Measurements from ENCODE around the gene PKDREJ. TPM values are rescaled to one million over a fixed set of nuclear protein-coding genes. Genes with fewer than 3 reads are reported as not detected.

Gene PKDREJ
- total RNA-seq, 1 experiment from 2014 or later, result 0.05 TPM

DNA sequence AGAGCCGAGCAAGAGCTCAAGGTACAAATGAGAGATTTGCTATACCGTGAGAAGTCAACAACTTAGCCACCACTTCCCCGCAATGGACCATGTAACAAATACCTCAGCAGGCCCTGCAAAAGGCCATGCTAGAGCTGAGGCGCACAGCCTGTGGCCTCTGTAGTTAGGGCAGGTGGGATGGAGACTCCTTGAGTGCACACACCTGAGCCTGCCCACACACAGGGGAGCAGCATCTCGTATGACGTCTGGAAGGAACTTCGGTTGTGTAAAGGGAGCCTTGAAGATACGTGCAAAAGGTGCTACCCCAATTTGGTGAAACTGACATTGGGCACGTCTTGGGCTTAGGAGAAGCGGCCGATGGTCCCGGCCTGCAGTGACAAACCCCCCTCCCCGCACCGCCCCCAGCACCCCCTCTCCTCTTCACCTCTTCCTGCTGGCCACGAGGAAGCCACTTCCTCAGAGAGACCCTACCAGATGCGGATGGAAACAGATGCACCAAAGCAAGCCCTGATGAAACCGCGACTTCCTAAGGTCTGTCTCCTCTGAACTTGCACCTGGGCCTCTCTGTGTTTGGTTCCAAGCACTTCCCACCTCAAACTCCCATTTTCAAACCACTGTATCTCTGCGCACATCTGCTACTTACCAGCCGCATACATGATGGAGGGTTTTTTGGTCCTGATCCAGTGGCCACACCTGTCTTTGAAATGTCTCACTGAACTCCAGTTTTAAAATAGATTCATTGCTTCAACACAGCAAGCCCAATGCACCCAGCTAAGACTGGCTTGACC is 23.7 kb downstream of the PKDREJ start:
- no peaks in the 10 kb centered on the region for H3K9me3 Mint-ChIP-seq (ENCODE audit: low read depth, unreplicated experiment)
- BruUV-seq (replicated peaks), result no TSS peak
- no peak overlapping the region for H3K27ac Mint-ChIP-seq (ENCODE audit: unreplicated experiment)
- no peak for DNase-seq
- no peaks in the 10 kb centered on the region for H3K4me1 Mint-ChIP-seq (ENCODE audit: low read depth, unreplicated experiment)
- CTCF ChIA-PET, result no interaction called here
- intact Hi-C loops (cut with micrococcal nuclease; ENCODE audit: unreplicated experiment), result no loop called here
- no peaks in the 10 kb centered on the region for H3K27me3 Mint-ChIP-seq (ENCODE audit: unreplicated experiment)
- no peak overlapping the region for H3K4me3 Mint-ChIP-seq (ENCODE audit: low read depth, unreplicated experiment)
- H3K36me3 Mint-ChIP-seq (ENCODE audit: insufficient read depth, unreplicated experiment), result no peaks in the 10 kb centered on the region
- TF ChIP-seq, protein P1, sequence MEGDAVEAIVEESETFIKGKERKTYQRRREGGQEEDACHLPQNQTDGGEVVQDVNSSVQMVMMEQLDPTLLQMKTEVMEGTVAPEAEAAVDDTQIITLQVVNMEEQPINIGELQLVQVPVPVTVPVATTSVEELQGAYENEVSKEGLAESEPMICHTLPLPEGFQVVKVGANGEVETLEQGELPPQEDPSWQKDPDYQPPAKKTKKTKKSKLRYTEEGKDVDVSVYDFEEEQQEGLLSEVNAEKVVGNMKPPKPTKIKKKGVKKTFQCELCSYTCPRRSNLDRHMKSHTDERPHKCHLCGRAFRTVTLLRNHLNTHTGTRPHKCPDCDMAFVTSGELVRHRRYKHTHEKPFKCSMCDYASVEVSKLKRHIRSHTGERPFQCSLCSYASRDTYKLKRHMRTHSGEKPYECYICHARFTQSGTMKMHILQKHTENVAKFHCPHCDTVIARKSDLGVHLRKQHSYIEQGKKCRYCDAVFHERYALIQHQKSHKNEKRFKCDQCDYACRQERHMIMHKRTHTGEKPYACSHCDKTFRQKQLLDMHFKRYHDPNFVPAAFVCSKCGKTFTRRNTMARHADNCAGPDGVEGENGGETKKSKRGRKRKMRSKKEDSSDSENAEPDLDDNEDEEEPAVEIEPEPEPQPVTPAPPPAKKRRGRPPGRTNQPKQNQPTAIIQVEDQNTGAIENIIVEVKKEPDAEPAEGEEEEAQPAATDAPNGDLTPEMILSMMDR (IDR thresholded peaks at IDR 0.05; ENCODE audit: unreplicated experiment), result no peak

DNA sequence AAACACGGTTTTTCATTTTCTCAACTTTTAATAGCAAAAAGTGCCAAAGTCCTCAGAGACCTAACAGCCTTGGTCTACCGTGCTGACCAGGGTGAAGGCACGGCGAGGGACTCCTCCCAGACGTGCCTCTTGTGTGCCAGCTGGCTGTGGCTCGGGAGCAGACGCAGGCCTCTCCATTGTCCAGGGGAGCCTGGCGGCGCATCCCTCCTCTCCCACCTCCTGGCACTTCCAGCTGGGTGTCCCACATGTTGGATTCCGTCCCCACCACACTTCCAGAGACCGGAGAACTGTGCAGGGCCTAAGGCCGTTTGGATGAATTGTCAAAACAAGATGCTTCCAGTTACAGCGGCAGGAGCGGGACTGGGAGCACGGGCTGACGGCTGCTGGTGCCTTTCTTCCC is 24.6 kb downstream of the PKDREJ start:
- Mint-ChIP-seq H3K36me3 (ENCODE audit: insufficient read depth, unreplicated experiment) (no peaks in the 10 kb centered on the region), H3K4me1 (ENCODE audit: low read depth, unreplicated experiment) (no peaks in the 10 kb centered on the region), H3K27me3 (ENCODE audit: unreplicated experiment) (no peaks in the 10 kb centered on the region), H3K9me3 (ENCODE audit: low read depth, unreplicated experiment) (no peaks in the 10 kb centered on the region), H3K27ac (ENCODE audit: unreplicated experiment) (no peak overlapping the region), H3K4me3 (ENCODE audit: low read depth, unreplicated experiment) (no peak overlapping the region)
- CTCF ChIA-PET, result no interaction called here
- TF ChIP-seq, protein P1 (IDR thresholded peaks at IDR 0.05; ENCODE audit: unreplicated experiment), result no peak
- BruUV-seq (replicated peaks), result no TSS peak
- no peak for DNase-seq
- intact Hi-C loops (cut with micrococcal nuclease; ENCODE audit: unreplicated experiment), result no loop called here

DNA sequence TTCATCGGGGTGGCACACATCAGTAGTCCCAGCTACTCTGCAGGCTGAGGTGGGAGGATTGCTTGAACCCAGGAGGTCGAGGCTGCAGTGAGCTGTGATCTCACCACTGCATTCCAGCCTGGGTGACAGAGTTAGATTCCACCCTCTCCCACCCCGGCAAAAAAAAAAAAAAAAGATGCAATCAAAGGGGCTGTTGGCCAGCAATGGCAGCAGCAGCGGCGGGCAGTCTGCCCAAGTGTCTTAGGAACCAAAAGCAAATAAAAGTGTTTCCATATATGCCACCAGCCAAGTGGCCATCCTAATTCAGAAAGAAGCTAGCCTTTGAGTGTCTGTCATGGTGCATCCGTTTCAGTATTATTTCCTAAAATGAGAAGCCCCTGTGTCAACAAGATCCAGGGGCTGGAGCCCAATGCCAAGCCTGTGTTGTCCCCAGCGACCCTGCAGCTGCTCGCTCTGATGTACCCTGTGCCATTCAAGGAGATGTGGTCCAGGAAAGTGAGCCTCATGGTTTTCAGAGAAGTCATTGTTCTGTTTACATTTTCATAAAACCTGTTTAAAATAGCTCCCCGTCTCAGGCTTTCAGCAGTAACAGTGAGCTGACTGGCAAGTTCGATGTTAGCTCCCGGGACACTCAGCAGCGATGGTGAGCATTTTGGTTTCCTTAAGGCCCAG is 25.6 kb downstream of the PKDREJ start:
- CTCF ChIA-PET, result no interaction called here
- Mint-ChIP-seq H3K27me3 (ENCODE audit: unreplicated experiment) (no peaks in the 10 kb centered on the region), H3K4me1 (ENCODE audit: low read depth, unreplicated experiment) (no peaks in the 10 kb centered on the region), H3K9me3 (ENCODE audit: low read depth, unreplicated experiment) (no peaks in the 10 kb centered on the region), H3K36me3 (ENCODE audit: insufficient read depth, unreplicated experiment) (no peaks in the 10 kb centered on the region), H3K4me3 (ENCODE audit: low read depth, unreplicated experiment) (no peak overlapping the region), H3K27ac (ENCODE audit: unreplicated experiment) (no peak overlapping the region)
- no peak for DNase-seq
- TF ChIP-seq, protein P1 (IDR thresholded peaks at IDR 0.05; ENCODE audit: unreplicated experiment), result no peak
- intact Hi-C loops (cut with micrococcal nuclease; ENCODE audit: unreplicated experiment), result no loop called here
- BruUV-seq (replicated peaks), result no TSS peak

DNA sequence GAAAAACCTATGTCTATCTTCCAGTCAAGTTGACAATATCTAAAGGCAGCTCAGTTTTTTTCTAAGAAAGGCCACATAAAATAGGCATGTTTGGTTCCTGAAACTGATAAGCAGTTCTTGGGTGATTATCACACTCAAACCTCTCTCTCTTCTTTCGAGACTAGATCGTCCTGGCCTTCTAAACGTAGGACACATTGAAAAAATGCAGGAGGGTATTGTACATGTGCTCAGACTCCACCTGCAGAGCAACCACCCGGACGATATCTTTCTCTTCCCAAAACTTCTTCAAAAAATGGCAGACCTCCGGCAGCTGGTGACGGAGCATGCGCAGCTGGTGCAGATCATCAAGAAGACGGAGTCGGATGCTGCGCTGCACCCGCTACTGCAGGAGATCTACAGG is 28.2 kb downstream of the PKDREJ start:
- no peaks in the 10 kb centered on the region for H3K9me3 Mint-ChIP-seq (ENCODE audit: low read depth, unreplicated experiment)
- intact Hi-C loops (cut with micrococcal nuclease; ENCODE audit: unreplicated experiment), result no loop called here
- H3K27ac Mint-ChIP-seq (ENCODE audit: unreplicated experiment), result no peak overlapping the region

More for the DNA sequence above, 28.2 kb downstream of the PKDREJ start:
- H3K4me1 Mint-ChIP-seq (ENCODE audit: low read depth, unreplicated experiment), result no peaks in the 10 kb centered on the region
- no peaks in the 10 kb centered on the region for H3K36me3 Mint-ChIP-seq (ENCODE audit: insufficient read depth, unreplicated experiment)
- no peak for DNase-seq
- TF ChIP-seq, protein P1 (IDR thresholded peaks at IDR 0.05; ENCODE audit: unreplicated experiment), result no peak
- BruUV-seq (replicated peaks), result no TSS peak
- H3K27me3 Mint-ChIP-seq (ENCODE audit: unreplicated experiment), result no peaks in the 10 kb centered on the region
- no peak overlapping the region for H3K4me3 Mint-ChIP-seq (ENCODE audit: low read depth, unreplicated experiment)
- CTCF ChIA-PET, result interaction anchor here (0.7 kb wide), 1 partner anchor 87 kb away, joined by 3 read pairs; no protein-coding TSS in a partner anchor

Measured in Calu3 (cell line).